ENCODE results near the gene CAMK2A.

The CAMK2A gene

GRCh38 chr5:150329038-150329437 lies 39.5 kb upstream of the CAMK2A start:
- no peak overlapping the region for H3K4me3 ChIP-seq (ENCODE audit: low read depth, low read length)
- no peak for DNase-seq (ENCODE audit: low read depth)
- in situ Hi-C loops (cut with HindIII; ENCODE audit: low sequenced_read_pairs): no loop called here
- TF ChIP-seq CTCF (IDR thresholded peaks at IDR 0.05; ENCODE audit: low read depth, low read length, missing control alignments): no peak

DNA sequence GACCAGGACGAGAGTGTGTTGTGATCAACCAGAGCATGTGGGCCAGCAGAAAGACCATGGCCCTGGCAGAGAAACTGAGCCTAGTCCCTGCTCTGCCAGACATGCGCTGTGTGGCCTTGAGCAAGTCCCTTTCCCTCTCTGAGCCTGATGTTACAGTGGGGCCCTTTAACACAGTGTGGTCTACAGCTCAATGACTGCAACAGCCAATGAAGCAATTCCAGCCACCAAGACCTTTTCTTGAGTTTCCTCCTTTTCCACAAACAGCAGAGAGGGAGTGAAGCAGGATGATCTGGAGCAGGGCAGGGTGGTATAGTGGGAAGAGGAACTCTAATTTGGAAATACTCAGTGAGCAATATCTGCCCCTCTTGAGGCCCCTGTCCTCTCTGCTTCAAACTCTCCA lies 38.9 kb upstream of the CAMK2A start:
- in situ Hi-C loops (cut with HindIII; ENCODE audit: low sequenced_read_pairs): no loop called here
- no peak for DNase-seq (ENCODE audit: low read depth)

DNA sequence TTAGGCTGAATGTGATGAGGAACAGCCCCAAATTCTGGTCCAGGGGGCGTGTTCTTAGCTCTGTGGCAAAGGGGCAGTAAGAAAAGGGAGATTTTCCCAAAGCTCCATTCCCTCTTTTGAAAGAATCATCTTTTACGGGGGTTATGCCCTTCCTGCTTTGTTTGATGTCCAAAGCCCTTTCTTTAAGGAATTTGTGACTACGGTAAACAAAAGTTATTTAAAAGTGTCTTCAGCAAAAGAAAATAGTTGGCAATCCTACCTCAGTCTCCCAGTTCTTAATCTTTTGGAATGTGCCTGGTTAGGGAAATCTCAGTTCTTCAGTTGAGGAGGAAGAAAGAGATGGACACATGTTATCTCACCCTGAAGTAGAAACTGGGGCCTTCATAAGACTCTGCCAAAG lies 37.6 kb upstream of the CAMK2A start:
- in situ Hi-C loops (cut with HindIII; ENCODE audit: low sequenced_read_pairs): no loop called here
- DNase-seq (ENCODE audit: low read depth): no peak
- no peak overlapping the region for H3K4me3 ChIP-seq (ENCODE audit: low read depth, low read length)
- no peak for TF ChIP-seq CTCF (IDR thresholded peaks at IDR 0.05; ENCODE audit: low read depth, low read length, missing control alignments)

More for the DNA sequence above, 38.9 kb upstream of the CAMK2A start:
- no peak for TF ChIP-seq CTCF (IDR thresholded peaks at IDR 0.05; ENCODE audit: low read depth, low read length, missing control alignments)
- H3K4me3 ChIP-seq (ENCODE audit: low read depth, low read length): no peak overlapping the region

DNA sequence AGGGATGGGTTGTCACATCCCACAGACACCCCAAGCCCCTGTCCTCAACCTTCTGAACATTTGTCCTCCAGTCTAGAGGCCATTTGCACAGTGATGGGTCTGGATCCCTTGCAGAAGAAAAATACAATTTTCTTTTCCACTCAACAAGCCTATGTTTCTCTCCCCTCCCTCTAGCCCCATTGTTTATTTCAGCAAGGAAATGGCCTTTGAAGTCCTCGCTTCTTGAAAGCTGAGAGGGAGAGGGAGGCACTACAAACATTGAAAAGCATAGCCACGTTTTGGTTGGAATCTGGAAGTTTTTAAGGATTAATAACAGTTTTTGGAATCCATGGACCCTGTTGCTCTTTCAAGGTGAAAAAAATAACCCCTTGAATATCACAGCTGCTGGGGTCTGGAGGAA lies 37.1 kb upstream of the CAMK2A start:
- H3K4me3 ChIP-seq (ENCODE audit: low read depth, low read length): no peak overlapping the region
- in situ Hi-C loops (cut with HindIII; ENCODE audit: low sequenced_read_pairs): no loop called here
- TF ChIP-seq CTCF (IDR thresholded peaks at IDR 0.05; ENCODE audit: low read depth, low read length, missing control alignments): no peak
- no peak for DNase-seq (ENCODE audit: low read depth)

DNA sequence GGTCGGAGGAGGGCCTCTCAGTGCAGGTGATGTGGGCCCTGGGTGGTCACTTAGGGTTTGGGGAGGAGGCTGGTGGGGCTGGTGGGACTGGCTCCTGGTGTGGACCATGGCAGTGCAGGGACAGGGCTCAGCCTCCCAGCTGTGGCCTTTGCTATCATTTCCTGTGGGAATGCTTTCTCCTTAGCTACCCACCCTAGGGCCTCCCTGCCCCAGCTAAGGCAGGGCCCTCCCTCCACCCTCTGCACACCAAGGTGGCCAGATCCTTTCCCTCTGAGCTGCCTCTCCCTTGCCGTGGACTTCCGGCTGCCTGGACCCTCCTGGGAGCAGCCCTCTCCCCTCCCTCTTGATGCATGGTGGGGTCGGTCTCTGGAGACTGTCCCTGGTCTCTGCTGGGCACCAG lies 35.9 kb upstream of the CAMK2A start:
- in situ Hi-C loops (cut with HindIII; ENCODE audit: low sequenced_read_pairs): no loop called here
- H3K4me3 ChIP-seq (ENCODE audit: low read depth, low read length): no peak overlapping the region
- TF ChIP-seq CTCF (IDR thresholded peaks at IDR 0.05; ENCODE audit: low read depth, low read length, missing control alignments): no peak
- DNase-seq (ENCODE audit: low read depth): no peak

DNA sequence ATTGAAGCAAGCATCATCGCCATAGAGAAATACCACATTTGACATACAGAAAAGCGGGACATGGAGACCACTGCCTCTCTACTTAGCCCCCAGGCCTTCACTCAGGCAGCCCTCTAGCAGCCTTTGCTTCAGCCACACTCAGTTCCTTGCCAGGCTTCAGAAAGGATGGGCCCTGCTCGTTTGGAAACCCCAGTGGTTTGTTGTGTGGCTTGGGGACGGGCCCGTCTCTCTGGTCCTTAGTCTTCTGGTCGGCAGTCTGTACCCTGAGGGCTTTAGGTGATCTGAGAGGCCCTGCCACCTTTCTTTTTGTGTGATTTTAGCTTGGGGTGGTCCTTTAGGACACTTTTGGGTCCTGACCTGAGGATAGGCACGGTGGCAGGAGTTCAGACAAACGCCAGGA lies 34.2 kb upstream of the CAMK2A start:
- H3K4me3 ChIP-seq (ENCODE audit: low read depth, low read length): no peak overlapping the region
- DNase-seq (ENCODE audit: low read depth): no peak
- no peak for TF ChIP-seq CTCF (IDR thresholded peaks at IDR 0.05; ENCODE audit: low read depth, low read length, missing control alignments)
- in situ Hi-C loops (cut with HindIII; ENCODE audit: low sequenced_read_pairs): no loop called here

DNA sequence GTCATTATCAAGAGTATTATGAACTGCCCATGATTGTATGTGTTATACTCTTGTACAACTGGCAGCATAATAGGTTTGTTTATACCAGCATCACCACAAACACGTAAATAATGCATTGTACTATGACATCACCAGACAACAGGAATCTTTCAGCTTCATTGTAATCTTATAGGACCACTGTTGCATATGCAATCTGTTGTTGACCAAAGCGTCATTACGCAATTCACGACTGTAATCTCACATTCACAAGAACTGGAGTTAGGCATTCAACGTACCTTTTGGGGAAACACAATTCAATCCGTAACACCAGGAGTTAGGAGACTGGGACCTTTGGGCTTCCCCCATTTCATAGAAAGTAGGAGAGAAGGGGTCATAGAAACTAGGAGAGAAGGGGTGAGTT lies 33.5 kb upstream of the CAMK2A start:
- TF ChIP-seq CTCF (IDR thresholded peaks at IDR 0.05; ENCODE audit: low read depth, low read length, missing control alignments): no peak
- in situ Hi-C loops (cut with HindIII; ENCODE audit: low sequenced_read_pairs): no loop called here
- no peak overlapping the region for H3K4me3 ChIP-seq (ENCODE audit: low read depth, low read length)
- DNase-seq (ENCODE audit: low read depth): no peak

All from astrocyte of the cerebellum (primary cell).